Gastrocnemius medialis (tissue), 4 donors: ENCODE measurements around the gene SP140. TPM values are rescaled to one million over a fixed set of nuclear protein-coding genes. Genes with fewer than 3 reads are reported as not detected.
"Not testable (repeated sequence)": the region's sequence is repeated elsewhere in the genome, so short reads cannot be mapped to it uniquely, and the experiment has no call there.

Experiments used
- ATAC-seq, 2 donors: fragments of 150-250 bp; one replicate each; pipeline ENCODE4 v1.9.1; 2016
- DNase-seq, 2 donors: peaks; one replicate each; pipeline ENCODE4 v3.0.0-alpha.2; 2019
- H3K27ac ChIP-seq, 4 donors: fragments of 200-600 bp; sonication (generic); 1 replicate in 1 of 4; 2 replicates in 3 of 4; pipeline ENCODE4 v1.5.1; 2016 to 2018; ENCODE audit warnings: mild to moderate bottlenecking in 2 of 4, moderate library complexity in 1 of 4
- H3K27me3 ChIP-seq, 3 donors: fragments of 200-600 bp; sonication (generic) in 2 of 3; 1 replicate in 1 of 3; 2 replicates in 2 of 3; pipeline versions ENCODE4 v1.5.1 to v1.6.0; 2016 to 2019; ENCODE audit warnings: mild to moderate bottlenecking in 1 of 3, moderate library complexity in 1 of 3
- H3K36me3 ChIP-seq, 2 donors: fragments of 200-600 bp; sonication (generic) in 1 of 2; one replicate each; pipeline ENCODE4 v1.5.1; 2017 to 2018
- H3K4me1 ChIP-seq, 2 donors: fragments of 200-600 bp; sonication (generic) in 1 of 2; one replicate each; pipeline ENCODE4 v1.5.1; 2016 to 2017; ENCODE audit warnings: mild to moderate bottlenecking in 2 of 2
- H3K4me3 ChIP-seq, 4 donors: fragments of 200-600 bp; sonication (generic) in 3 of 4; 1 replicate in 1 of 4; 2 replicates in 3 of 4; pipeline ENCODE4 v1.5.1; 2016 to 2019; ENCODE audit warnings: mild to moderate bottlenecking in 2 of 4
- H3K9me3 ChIP-seq, 3 donors: fragments of 200-600 bp; sonication (generic) in 2 of 3; 1 replicate in 1 of 3; 2 replicates in 2 of 3; pipeline ENCODE4 v1.5.1; 2016 to 2019
- CTCF ChIP-seq, 5 experiments: fragments of 450-650 bp in 3 of 5; fragments of 200-600 bp in 2 of 5; sonication (generic) in 2 of 5; IDR thresholded peaks in 4 of 5; conservative IDR thresholded peaks in 1 of 5; 1 replicate in 4 of 5; 2 replicates in 1 of 5; pipeline ENCODE4 v1.5.1; 2016 to 2019; ENCODE audit warnings: antibody characterized with exemption in 5 of 5, mild to moderate bottlenecking in 3 of 5, moderate library complexity in 3 of 5
- POLR2A ChIP-seq, 2 donors: fragments of 450-650 bp; IDR thresholded peaks; one replicate each; pipeline ENCODE4 v1.6.1; 2017; ENCODE audit warnings: antibody characterized with exemption in 2 of 2, mild to moderate bottlenecking in 2 of 2, moderate library complexity in 2 of 2
- in situ Hi-C, 4 donors: fragments of 200-750 bp; cut with MboI; loops; one replicate each; pipeline versions ENCODE4 v1.15.0 to v1.8.0; 2017; ENCODE audit warnings: low sequenced_read_pairs in 4 of 4
- intact Hi-C: fragments of 100-400 bp; cut with DNase I; formaldehyde crosslinking; loops from one replicate; pipeline ENCODE4 v1.15.1; 2023; ENCODE audit warnings: low total_unique reads
- total RNA-seq, 4 donors: library from RNA; depleted of rRNA; stranded (reverse); fragments of >200 nt; gene quantifications; one replicate each; pipeline versions ENCODE4 v1.1.0 to v1.2.3, GENCODE V29; 2016

The SP140 gene
- total RNA-seq, 4 donors from 2014 or later: 0.46 TPM; not detected in 3

GRCh38 chr2:230282936-230283335 is 57.4 kb downstream of the SP140 start:
- Histone ChIP-seq H3K4me1 (no peaks in the 10 kb centered on the region), H3K36me3 (no peaks in the 10 kb centered on the region), H3K27ac (no peak overlapping the region), H3K27me3 (no peaks in the 10 kb centered on the region), H3K9me3 (no peaks in the 10 kb centered on the region), H3K4me3 (no peak overlapping the region)
- no peak for ATAC-seq
- no peak for DNase-seq
- intact Hi-C loops (no loop called here), in situ Hi-C loops (no loop called here)
- TF ChIP-seq POLR2A (IDR thresholded peaks at IDR 0.05) (no peak), CTCF (IDR thresholded peaks at IDR 0.05 in 4 of 5, conservative IDR thresholded peaks at IDR 0.05 in 1 of 5) (no peak)

- no peak overlapping the region for H3K4me3 ChIP-seq
- in situ Hi-C loops (no loop called here), intact Hi-C loops (no loop called here)
- H3K4me1 ChIP-seq: no peaks in the 10 kb centered on the region
- TF ChIP-seq CTCF (IDR thresholded peaks at IDR 0.05 in 4 of 5, conservative IDR thresholded peaks at IDR 0.05 in 1 of 5) (no peak), POLR2A (IDR thresholded peaks at IDR 0.05) (no peak)
- no peaks in the 10 kb centered on the region for H3K9me3 ChIP-seq
- DNase-seq: no peak
- H3K27ac ChIP-seq: no peak overlapping the region
- ATAC-seq: no peak
- no peaks in the 10 kb centered on the region for H3K27me3 ChIP-seq
- no peaks in the 10 kb centered on the region for H3K36me3 ChIP-seq
Measured at GRCh38 chr2:230286048-230286447, 60.5 kb downstream of the SP140 start.

- ATAC-seq, H3K9me3 ChIP-seq, H3K4me1 ChIP-seq, H3K27ac ChIP-seq, DNase-seq, H3K36me3 ChIP-seq, in situ Hi-C loops, intact Hi-C loops, H3K27me3 ChIP-seq, H3K4me3 ChIP-seq: not testable (repeated sequence)
Measured at GRCh38 chr2:230289311-230289710, 63.8 kb downstream of the SP140 start.

GRCh38 chr2:230295192-230295591 is 69.7 kb downstream of the SP140 start:
- TF ChIP-seq POLR2A (IDR thresholded peaks at IDR 0.05) (no peak), CTCF (IDR thresholded peaks at IDR 0.05 in 4 of 5, conservative IDR thresholded peaks at IDR 0.05 in 1 of 5) (no peak)
- H3K36me3 ChIP-seq: no peaks in the 10 kb centered on the region
- no peaks in the 10 kb centered on the region for H3K27me3 ChIP-seq
- H3K4me3 ChIP-seq: no peak overlapping the region
- no peak for ATAC-seq
- H3K9me3 ChIP-seq: no peaks in the 10 kb centered on the region
- no peaks in the 10 kb centered on the region for H3K4me1 ChIP-seq
- H3K27ac ChIP-seq: no peak overlapping the region
- intact Hi-C loops: no loop called here
- DNase-seq: no peak
- in situ Hi-C loops: no loop called here

- Histone ChIP-seq H3K36me3 (no peaks in the 10 kb centered on the region), H3K4me1 (no peaks in the 10 kb centered on the region), H3K4me3 (no peak overlapping the region), H3K9me3 (no peaks in the 10 kb centered on the region), H3K27me3 (no peaks in the 10 kb centered on the region), H3K27ac (no peak overlapping the region)
- DNase-seq (no peak), ATAC-seq (no peak)
- TF ChIP-seq CTCF (IDR thresholded peaks at IDR 0.05 in 4 of 5, conservative IDR thresholded peaks at IDR 0.05 in 1 of 5) (no peak), POLR2A (IDR thresholded peaks at IDR 0.05) (no peak)
- intact Hi-C loops: no loop called here
- in situ Hi-C loops: no loop called here
Measured at GRCh38 chr2:230296917-230297316, 71.4 kb downstream of the SP140 start.
